GM12878 (cell line): Measurements from ENCODE around the gene MAP7.

Experiments
- CBFB ChIP-seq: IDR thresholded peaks from 2 replicates; pipeline ENCODE4 v1.6.1; 2016; ENCODE audit warnings: antibody characterized with exemption, low read depth
- NFYB ChIP-seq: IDR thresholded peaks from 2 replicates; pipeline ENCODE4 v1.6.1; 2011; ENCODE audit warnings: low read depth, mild to moderate bottlenecking, low read length, improper control_type of control experiment, moderate library complexity; ENCODE audit not compliant: insufficient read depth
- ZSCAN29 ChIP-seq: fragments of 450-650 bp; IDR thresholded peaks from 2 replicates; pipeline ENCODE4 v1.6.1; 2017; ENCODE audit warnings: mild to moderate bottlenecking, moderate library complexity
- TF ChIP-seq, protein P1 (sequence below), 3 experiments: IDR thresholded peaks in 2 of 3; conservative IDR thresholded peaks in 1 of 3; 2 replicates each; pipeline ENCODE4 v1.5.1; 2011; ENCODE audit warnings: low read depth in 3 of 3, low read length in 3 of 3, mild to moderate bottlenecking in 3 of 3, control low read depth in 2 of 3, moderate library complexity in 2 of 3, inconsistent platforms in 1 of 3, mixed read lengths in 1 of 3; ENCODE audit not compliant: control insufficient read depth in 2 of 3, insufficient read depth in 1 of 3; ENCODE audit errors: extremely low read depth in 1 of 3

DNA sequence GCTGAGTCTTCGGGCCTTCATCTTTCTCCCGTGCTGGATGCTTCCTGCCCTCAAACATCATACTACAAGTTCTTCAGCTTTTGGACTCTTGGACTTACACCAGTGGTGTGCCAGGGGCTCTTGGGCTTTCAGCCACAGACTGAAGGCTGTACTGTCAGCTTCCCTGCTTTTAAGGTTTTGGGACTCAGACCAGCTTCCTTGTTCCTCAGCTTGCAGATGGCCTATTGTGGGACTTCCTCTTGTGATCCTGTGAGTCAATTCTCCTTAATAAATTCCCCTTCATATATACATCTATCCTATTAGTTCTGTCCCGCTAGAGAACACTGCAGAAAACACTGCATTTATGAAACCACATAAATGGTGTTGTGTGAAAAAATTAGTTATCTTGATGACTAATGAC lies 246.7 kb downstream of the MAP7 start:
- TF ChIP-seq ZSCAN29 (no peak), NFYB (no peak), CBFB (no peak)
- TF ChIP-seq, protein P1, sequence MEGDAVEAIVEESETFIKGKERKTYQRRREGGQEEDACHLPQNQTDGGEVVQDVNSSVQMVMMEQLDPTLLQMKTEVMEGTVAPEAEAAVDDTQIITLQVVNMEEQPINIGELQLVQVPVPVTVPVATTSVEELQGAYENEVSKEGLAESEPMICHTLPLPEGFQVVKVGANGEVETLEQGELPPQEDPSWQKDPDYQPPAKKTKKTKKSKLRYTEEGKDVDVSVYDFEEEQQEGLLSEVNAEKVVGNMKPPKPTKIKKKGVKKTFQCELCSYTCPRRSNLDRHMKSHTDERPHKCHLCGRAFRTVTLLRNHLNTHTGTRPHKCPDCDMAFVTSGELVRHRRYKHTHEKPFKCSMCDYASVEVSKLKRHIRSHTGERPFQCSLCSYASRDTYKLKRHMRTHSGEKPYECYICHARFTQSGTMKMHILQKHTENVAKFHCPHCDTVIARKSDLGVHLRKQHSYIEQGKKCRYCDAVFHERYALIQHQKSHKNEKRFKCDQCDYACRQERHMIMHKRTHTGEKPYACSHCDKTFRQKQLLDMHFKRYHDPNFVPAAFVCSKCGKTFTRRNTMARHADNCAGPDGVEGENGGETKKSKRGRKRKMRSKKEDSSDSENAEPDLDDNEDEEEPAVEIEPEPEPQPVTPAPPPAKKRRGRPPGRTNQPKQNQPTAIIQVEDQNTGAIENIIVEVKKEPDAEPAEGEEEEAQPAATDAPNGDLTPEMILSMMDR (IDR thresholded peaks at IDR 0.05 in 2 of 3, conservative IDR thresholded peaks at IDR 0.05 in 1 of 3; ENCODE audit: control insufficient read depth in 2 of 3, extremely low read depth in 1 of 3, insufficient read depth in 1 of 3, low read depth in 3 of 3, low read length in 3 of 3) = no peak
